Epithelial cell of prostate (primary cell): ENCODE measurements around the gene PTP4A1.
"Not testable (repeated sequence)": the region's sequence is repeated elsewhere in the genome, so short reads cannot be mapped to it uniquely, and the experiment has no call there.

Experiments used
- DNase-seq: peaks from one replicate; pipeline ENCODE4 v3.0.0-alpha.2; 2011; ENCODE audit warnings: low read depth, low spot score
- H3K27ac ChIP-seq: fragments of 450-650 bp; 2 replicates; pipeline ENCODE4 v1.5.1; 2017; ENCODE audit warnings: mild to moderate bottlenecking

PTP4A1 gene

GRCh38 chr6:63579937-63580703, 7.8 kb downstream of the PTP4A1 start:
- H3K27ac ChIP-seq: no peak overlapping the region
- no peak for DNase-seq

- no peak for DNase-seq
- H3K27ac ChIP-seq: no peak overlapping the region
These were observed 8.4 kb downstream of the PTP4A1 start for GRCh38 chr6:63580704-63580961.

- no peak for DNase-seq
These were observed 9.2 kb downstream of the PTP4A1 start for GRCh38 chr6:63581355-63582013.

GRCh38 chr6:63582579-63583231, 10.4 kb downstream of the PTP4A1 start:
- no peak for DNase-seq
- H3K27ac ChIP-seq: no peak overlapping the region

More at GRCh38 chr6:63581355-63582013, 9.2 kb downstream of the PTP4A1 start:
- no peak overlapping the region for H3K27ac ChIP-seq

- no peak for DNase-seq
These were observed 11.8 kb downstream of the PTP4A1 start for GRCh38 chr6:63584125-63584514.

GRCh38 chr6:63584566-63584965, 12.3 kb downstream of the PTP4A1 start:
- H3K27ac ChIP-seq: peak overlapping the region; percentile 22
- no peak for DNase-seq

More at GRCh38 chr6:63584125-63584514, 11.8 kb downstream of the PTP4A1 start:
- H3K27ac ChIP-seq: peak overlapping the region; percentile 32

- DNase-seq: not testable (repeated sequence)
- peak overlapping the region; percentile 22 for H3K27ac ChIP-seq
These were observed 13.4 kb downstream of the PTP4A1 start for GRCh38 chr6:63585652-63586051.

GRCh38 chr6:63589952-63590411, 17.7 kb downstream of the PTP4A1 start:
- DNase-seq: no peak
- H3K27ac ChIP-seq: no peak overlapping the region

- no peak overlapping the region for H3K27ac ChIP-seq
- no peak for DNase-seq
These were observed 20.6 kb downstream of the PTP4A1 start for GRCh38 chr6:63592886-63593285.

- DNase-seq: no peak
- H3K27ac ChIP-seq: peak overlapping the region; percentile 17
These were observed 25.1 kb downstream of the PTP4A1 start for GRCh38 chr6:63597141-63598048.

- DNase-seq: peak; percentile 31
- H3K27ac ChIP-seq: peak overlapping the region; percentile 17
These were observed 26.1 kb downstream of the PTP4A1 start for GRCh38 chr6:63598049-63599036.

- H3K27ac ChIP-seq: no peak overlapping the region
- no peak for DNase-seq
These were observed 27.0 kb downstream of the PTP4A1 start for GRCh38 chr6:63599243-63599642.

GRCh38 chr6:63600136-63600535, 27.9 kb downstream of the PTP4A1 start:
- no peak for DNase-seq
- H3K27ac ChIP-seq: no peak overlapping the region

- H3K27ac ChIP-seq: no peak overlapping the region
- DNase-seq: no peak
These were observed 37.0 kb downstream of the PTP4A1 start for GRCh38 chr6:63609231-63609630.

- no peak overlapping the region for H3K27ac ChIP-seq
- no peak for DNase-seq
These were observed 38.7 kb downstream of the PTP4A1 start for GRCh38 chr6:63610944-63611343.

- no peak overlapping the region for H3K27ac ChIP-seq
- DNase-seq: no peak
These were observed 39.3 kb downstream of the PTP4A1 start for GRCh38 chr6:63611560-63611959.

GRCh38 chr6:63615590-63615989, 43.3 kb downstream of the PTP4A1 start:
- no peak for DNase-seq
- H3K27ac ChIP-seq: no peak overlapping the region
